ENCODE measurements around the gene GPATCH1. TPM values are rescaled to one million over a fixed set of nuclear protein-coding genes. Genes with fewer than 3 reads are reported as not detected.

GPATCH1 gene
- total RNA-seq, 1 experiment from 2014 or later = 7.8 TPM

DNA sequence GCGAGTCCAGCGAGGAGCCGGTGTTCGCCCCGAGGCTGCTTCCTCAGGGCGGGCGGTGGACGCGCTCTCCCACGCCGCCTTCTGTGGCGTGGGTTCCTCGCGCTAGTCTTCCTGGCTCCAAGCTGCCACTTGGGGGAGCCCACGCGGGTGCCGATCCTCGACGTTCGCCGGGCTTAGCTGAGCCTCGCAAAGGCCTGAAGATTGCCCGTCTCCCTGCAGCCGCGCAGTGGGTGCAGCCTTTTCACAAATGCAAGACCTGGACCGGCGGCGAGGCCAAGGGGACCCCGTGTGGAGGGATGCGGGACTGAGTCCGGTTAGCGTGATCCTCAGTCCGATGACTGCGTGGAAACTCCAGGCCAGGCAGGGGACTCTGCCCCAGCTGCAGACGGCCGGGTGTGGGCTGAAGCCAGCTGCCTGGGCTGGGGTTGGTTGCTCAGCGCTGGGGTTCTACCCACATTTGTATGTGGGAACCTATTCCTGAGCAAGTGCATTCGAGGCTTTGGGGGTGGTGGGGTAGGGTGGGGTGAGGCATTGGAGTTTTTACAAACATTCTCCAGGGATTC lies 96.5 kb downstream of the GPATCH1 start:
- no peak for DNase-seq (ENCODE audit: low read depth, low spot score)
- intact Hi-C loops (cut with micrococcal nuclease) = loop anchor here (2.0 to 10.0 kb wide), 3 partner anchors 33 to 1177 kb away; partner anchors contain the start of genes CEP89 and FAAP24
- Histone ChIP-seq H4K20me1 (ENCODE audit: insufficient read depth) (no peaks in the 10 kb centered on the region), H3K4me1 (ENCODE audit: control insufficient read depth in 1 of 2, insufficient read depth in 2 of 2, low read length in 2 of 2) (peaks cover 16 to 25% of the 10 kb centered on the region in 2 experiments), H3K27me3 (ENCODE audit: insufficient read depth, low read length) (no peaks in the 10 kb centered on the region), H3K27ac (ENCODE audit: low read depth, low read length) (peak overlapping the region; percentile 73), H2AFZ (ENCODE audit: low read depth, low read length, poor library complexity, severe bottlenecking) (peak overlapping the region; percentile 30), H3K4me3 (replicated peaks in 1 of 2; ENCODE audit: low read depth in 1 of 2, low read length in 2 of 2) (peak overlapping the region; percentile 42 to 54), H3K4me2 (ENCODE audit: low read length) (peak overlapping the region; percentile 89), H3K9me2 (ENCODE audit: insufficient read depth) (no peaks in the 10 kb centered on the region), H3K79me2 (ENCODE audit: insufficient read depth, low read length) (0 out of 2 replicates have a peak, but pooled peaks cover 3% of the 10 kb centered on the region), H3K9me3 (ENCODE audit: control insufficient read depth in 1 of 2, insufficient read depth in 1 of 2, low read depth in 1 of 2, low read length in 2 of 2) (no peaks in the 10 kb centered on the region), H3K9ac (ENCODE audit: low read length) (peak overlapping the region; percentile 40), H3K36me3 (ENCODE audit: control insufficient read depth in 1 of 2, insufficient read depth in 2 of 2, low read length in 2 of 2) (no peaks in the 10 kb centered on the region)
- RAD21 ChIA-PET (ENCODE audit: low non-redundant PET in 1 of 2, low total read pairs in 2 of 2, uncharacterized antibody in 2 of 2, unreplicated experiment in 2 of 2) = no interaction called here
- POLR2A ChIA-PET = interaction anchor here (1.0 to 1.2 kb wide), 3 partner anchors 10 to 196 kb away, joined by 3 to 5 read pairs (median 3); partner anchors contain the start of gene CEBPG
- CTCF ChIA-PET = interaction anchor here (1.0 to 1.2 kb wide), 5 partner anchors 10 to 53 kb away, joined by 3 to 5 read pairs (median 3); no protein-coding TSS in a partner anchor
- ATAC-seq = peak; percentile 34
- no TSS peak for BruUV-seq (replicated peaks)
- TF ChIP-seq, protein P1, sequence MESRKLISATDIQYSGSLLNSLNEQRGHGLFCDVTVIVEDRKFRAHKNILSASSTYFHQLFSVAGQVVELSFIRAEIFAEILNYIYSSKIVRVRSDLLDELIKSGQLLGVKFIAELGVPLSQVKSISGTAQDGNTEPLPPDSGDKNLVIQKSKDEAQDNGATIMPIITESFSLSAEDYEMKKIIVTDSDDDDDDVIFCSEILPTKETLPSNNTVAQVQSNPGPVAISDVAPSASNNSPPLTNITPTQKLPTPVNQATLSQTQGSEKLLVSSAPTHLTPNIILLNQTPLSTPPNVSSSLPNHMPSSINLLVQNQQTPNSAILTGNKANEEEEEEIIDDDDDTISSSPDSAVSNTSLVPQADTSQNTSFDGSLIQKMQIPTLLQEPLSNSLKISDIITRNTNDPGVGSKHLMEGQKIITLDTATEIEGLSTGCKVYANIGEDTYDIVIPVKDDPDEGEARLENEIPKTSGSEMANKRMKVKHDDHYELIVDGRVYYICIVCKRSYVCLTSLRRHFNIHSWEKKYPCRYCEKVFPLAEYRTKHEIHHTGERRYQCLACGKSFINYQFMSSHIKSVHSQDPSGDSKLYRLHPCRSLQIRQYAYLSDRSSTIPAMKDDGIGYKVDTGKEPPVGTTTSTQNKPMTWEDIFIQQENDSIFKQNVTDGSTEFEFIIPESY (IDR thresholded peaks at IDR 0.05; ENCODE audit: extremely low read depth, insufficient replicate concordance, low read length) = no peak
- TF ChIP-seq FOSL1 (IDR thresholded peaks at IDR 0.05; ENCODE audit: low read depth) = no peak
- TF ChIP-seq, protein P2, sequence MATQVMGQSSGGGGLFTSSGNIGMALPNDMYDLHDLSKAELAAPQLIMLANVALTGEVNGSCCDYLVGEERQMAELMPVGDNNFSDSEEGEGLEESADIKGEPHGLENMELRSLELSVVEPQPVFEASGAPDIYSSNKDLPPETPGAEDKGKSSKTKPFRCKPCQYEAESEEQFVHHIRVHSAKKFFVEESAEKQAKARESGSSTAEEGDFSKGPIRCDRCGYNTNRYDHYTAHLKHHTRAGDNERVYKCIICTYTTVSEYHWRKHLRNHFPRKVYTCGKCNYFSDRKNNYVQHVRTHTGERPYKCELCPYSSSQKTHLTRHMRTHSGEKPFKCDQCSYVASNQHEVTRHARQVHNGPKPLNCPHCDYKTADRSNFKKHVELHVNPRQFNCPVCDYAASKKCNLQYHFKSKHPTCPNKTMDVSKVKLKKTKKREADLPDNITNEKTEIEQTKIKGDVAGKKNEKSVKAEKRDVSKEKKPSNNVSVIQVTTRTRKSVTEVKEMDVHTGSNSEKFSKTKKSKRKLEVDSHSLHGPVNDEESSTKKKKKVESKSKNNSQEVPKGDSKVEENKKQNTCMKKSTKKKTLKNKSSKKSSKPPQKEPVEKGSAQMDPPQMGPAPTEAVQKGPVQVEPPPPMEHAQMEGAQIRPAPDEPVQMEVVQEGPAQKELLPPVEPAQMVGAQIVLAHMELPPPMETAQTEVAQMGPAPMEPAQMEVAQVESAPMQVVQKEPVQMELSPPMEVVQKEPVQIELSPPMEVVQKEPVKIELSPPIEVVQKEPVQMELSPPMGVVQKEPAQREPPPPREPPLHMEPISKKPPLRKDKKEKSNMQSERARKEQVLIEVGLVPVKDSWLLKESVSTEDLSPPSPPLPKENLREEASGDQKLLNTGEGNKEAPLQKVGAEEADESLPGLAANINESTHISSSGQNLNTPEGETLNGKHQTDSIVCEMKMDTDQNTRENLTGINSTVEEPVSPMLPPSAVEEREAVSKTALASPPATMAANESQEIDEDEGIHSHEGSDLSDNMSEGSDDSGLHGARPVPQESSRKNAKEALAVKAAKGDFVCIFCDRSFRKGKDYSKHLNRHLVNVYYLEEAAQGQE (IDR thresholded peaks at IDR 0.05; ENCODE audit: low read depth) = no peak
- no peak; the same call in none of the 2 replicates for TF ChIP-seq CBX3 (IDR thresholded peaks at IDR 0.05; ENCODE audit: low read depth)
- TF ChIP-seq ELF1 (IDR thresholded peaks at IDR 0.05; ENCODE audit: borderline replicate concordance, low read depth) = no peak
- no peak for TF ChIP-seq ZNF274 (IDR thresholded peaks at IDR 0.05; ENCODE audit: low read depth, low read length)
- no peak for TF ChIP-seq SP1 (IDR thresholded peaks at IDR 0.05; ENCODE audit: low read depth)
- no peak for TF ChIP-seq JUND (IDR thresholded peaks at IDR 0.05)
- no peak for TF ChIP-seq TCF7L2 (IDR thresholded peaks at IDR 0.05; ENCODE audit: borderline replicate concordance, extremely low read depth, insufficient read depth, insufficient read length)
- TF ChIP-seq POLR2A (IDR thresholded peaks at IDR 0.05; ENCODE audit: borderline replicate concordance, extremely low read depth, insufficient read depth, insufficient read length) = no peak
- TF ChIP-seq SRF (IDR thresholded peaks at IDR 0.05; ENCODE audit: low read depth) = no peak
- TF ChIP-seq EZH2phosphoT487 (IDR thresholded peaks at IDR 0.05; ENCODE audit: borderline replicate concordance) = no peak
- TF ChIP-seq RAD21 (IDR thresholded peaks at IDR 0.05; ENCODE audit: low read depth) = 0 out of 2 replicates have a peak, but pooled peaks have one; percentile 11
- TF ChIP-seq, protein P3, sequence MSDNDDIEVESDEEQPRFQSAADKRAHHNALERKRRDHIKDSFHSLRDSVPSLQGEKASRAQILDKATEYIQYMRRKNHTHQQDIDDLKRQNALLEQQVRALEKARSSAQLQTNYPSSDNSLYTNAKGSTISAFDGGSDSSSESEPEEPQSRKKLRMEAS (IDR thresholded peaks at IDR 0.05) = peak; percentile 23; the same call in 1 of the 2 replicates
- TF ChIP-seq, protein P4, sequence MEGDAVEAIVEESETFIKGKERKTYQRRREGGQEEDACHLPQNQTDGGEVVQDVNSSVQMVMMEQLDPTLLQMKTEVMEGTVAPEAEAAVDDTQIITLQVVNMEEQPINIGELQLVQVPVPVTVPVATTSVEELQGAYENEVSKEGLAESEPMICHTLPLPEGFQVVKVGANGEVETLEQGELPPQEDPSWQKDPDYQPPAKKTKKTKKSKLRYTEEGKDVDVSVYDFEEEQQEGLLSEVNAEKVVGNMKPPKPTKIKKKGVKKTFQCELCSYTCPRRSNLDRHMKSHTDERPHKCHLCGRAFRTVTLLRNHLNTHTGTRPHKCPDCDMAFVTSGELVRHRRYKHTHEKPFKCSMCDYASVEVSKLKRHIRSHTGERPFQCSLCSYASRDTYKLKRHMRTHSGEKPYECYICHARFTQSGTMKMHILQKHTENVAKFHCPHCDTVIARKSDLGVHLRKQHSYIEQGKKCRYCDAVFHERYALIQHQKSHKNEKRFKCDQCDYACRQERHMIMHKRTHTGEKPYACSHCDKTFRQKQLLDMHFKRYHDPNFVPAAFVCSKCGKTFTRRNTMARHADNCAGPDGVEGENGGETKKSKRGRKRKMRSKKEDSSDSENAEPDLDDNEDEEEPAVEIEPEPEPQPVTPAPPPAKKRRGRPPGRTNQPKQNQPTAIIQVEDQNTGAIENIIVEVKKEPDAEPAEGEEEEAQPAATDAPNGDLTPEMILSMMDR (IDR thresholded peaks at IDR 0.05 in 2 of 3, conservative IDR thresholded peaks at IDR 0.05 in 1 of 3; ENCODE audit: borderline replicate concordance in 1 of 3, insufficient read depth in 1 of 3, low read depth in 2 of 3, low read length in 2 of 3) = peak in 2 of 3 experiments; percentile 27 to 36; a peak in 3 of 6 replicates
- TF ChIP-seq ZFX (IDR thresholded peaks at IDR 0.05) = no peak
- TF ChIP-seq EZH2 (IDR thresholded peaks at IDR 0.05) = no peak
- no peak for TF ChIP-seq YY1 (IDR thresholded peaks at IDR 0.05; ENCODE audit: extremely low read depth, insufficient replicate concordance, low read depth, low read length)
- no peak for TF ChIP-seq CEBPB (IDR thresholded peaks at IDR 0.05; ENCODE audit: low read depth)
- TF ChIP-seq EGR1 (IDR thresholded peaks at IDR 0.05; ENCODE audit: low read depth) = no peak
